CD4-positive, alpha-beta T cell treated with Interferon gamma for 1 hour (primary cell): ENCODE measurements around the gene ARFRP1.

Source experiments
- DNase-seq: peaks from one replicate; pipeline ENCODE4 v3.0.0-alpha.2; 2020

ARFRP1 gene

GRCh38 chr20:63701329-63702035 lies 6.3 kb downstream of the ARFRP1 start:
- DNase-seq, result no peak

GRCh38 chr20:63701051-63701328 lies 6.8 kb downstream of the ARFRP1 start:
- DNase-seq, result no peak

DNA sequence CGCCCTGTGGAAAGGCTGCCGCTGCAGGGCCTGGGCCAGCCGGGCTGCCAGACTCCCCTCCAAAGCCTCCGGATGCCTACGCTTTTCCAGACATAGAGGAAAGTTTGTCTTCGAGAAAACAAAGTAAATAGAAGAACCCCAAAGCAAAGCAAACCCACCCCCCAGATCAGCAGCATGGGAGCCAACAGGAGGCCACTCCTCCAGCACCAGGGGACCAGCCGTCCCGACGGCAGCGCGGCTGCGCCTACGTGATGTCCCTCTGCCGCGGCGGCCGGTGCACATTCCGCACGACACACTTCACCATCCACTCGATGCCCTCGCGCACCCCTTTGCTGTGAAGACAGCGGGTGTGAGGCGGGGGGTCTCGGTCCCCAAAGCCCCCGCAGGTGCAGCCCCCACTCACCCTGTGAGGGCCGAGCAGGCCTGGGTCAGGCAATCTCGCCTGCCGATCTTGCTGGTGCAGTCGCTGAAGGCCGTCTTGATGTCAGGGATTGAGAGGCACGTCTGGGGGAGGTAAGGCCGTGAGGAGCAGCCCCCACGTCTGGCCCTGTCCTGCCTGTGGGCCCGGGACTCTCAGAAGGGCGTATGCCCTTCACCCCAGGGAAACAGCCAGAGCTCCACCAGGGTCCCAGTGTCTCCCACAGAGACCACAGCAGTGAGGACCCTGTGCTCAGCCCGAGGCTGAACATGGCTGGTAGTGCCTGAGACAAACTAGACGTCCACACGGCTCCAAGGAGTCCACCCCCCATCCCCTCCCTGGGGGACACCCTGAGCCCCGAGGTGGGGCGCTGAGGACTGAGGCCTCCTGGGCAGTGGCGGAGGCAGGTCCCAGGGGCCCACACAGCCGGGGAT lies 7.4 kb downstream of the ARFRP1 start:
- DNase-seq, result no peak

DNA sequence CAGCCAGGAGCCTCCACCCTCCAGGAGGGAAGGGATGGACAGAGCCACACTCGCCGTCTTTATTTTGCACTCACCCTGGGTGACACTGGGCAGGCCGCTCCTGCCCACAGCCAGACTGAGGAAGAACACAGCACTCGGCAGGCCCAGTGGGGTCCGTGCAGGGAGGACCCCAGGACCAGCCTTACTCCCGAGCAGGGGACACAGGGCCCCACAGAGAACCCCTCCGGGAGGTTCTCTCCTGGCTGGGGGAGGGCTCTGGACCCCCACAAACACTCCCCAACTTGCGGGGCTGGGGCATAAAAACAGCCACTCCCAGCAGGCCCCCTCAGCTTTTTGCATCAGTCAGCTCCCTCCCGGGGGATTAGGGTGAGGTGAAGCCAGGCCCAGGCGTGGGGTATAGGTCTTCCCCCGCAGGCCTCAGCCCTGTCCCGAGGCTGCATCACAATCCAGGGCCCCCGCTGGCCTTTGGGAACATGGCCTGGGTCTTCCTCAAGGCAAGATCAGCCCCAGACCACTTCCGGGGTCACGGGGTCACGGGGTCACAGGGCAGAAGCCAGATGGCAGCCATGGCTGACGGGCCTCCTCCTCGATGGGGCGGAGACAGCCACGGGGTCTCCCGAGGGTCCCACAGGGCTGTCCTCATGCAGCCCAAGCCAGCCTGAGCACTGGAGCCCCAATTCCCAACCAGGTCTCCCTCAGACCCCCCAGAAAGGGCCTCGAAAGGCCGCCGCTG lies 8.1 kb downstream of the ARFRP1 start:
- no peak for DNase-seq

GRCh38 chr20:63698739-63699465 lies 8.9 kb downstream of the ARFRP1 start:
- DNase-seq, result no peak

- DNase-seq, result no peak
These were observed 9.8 kb downstream of the ARFRP1 start for GRCh38 chr20:63697868-63698545.

GRCh38 chr20:63697357-63697867 lies 10.4 kb downstream of the ARFRP1 start:
- DNase-seq, result no peak

DNA sequence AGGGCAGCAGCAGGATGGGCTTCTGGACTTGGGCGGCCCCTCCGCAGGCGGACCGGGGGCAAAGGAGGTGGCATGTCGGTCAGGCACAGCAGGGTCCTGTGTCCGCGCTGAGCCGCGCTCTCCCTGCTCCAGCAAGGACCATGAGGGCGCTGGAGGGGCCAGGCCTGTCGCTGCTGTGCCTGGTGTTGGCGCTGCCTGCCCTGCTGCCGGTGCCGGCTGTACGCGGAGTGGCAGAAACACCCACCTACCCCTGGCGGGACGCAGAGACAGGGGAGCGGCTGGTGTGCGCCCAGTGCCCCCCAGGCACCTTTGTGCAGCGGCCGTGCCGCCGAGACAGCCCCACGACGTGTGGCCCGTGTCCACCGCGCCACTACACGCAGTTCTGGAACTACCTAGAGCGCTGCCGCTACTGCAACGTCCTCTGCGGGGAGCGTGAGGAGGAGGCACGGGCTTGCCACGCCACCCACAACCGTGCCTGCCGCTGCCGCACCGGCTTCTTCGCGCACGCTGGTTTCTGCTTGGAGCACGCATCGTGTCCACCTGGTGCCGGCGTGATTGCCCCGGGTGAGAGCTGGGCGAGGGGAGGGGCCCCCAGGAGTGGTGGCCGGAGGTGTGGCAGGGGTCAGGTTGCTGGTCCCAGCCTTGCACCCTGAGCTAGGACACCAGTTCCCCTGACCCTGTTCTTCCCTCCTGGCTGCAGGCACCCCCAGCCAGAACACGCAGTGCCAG lies 11.0 kb downstream of the ARFRP1 start, which contains the start of gene TNFRSF6B:
TNFRSF6B (plus strand) TSS at position 25 of the 729 bp plus-strand sequence; CDS start at position 141, 116 bp downstream.
- no peak for DNase-seq

DNA sequence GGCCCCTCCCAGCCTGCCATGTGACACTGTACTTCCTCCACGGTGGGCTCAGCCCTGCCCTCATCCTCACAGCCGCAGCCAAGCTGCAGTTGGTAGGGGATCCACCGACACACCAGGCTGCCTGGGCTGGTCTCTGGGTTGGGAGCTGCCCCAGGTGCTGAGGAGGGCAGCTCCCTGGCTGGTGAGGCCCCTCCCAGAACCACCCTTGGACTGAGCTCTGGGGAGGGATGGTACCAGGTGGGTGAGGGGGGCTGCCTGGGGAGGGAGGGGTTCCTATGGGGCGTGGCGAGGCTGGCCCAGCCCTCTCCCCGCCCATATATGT lies 11.5 kb downstream of the ARFRP1 start:
- peak; percentile 46 for DNase-seq

DNA sequence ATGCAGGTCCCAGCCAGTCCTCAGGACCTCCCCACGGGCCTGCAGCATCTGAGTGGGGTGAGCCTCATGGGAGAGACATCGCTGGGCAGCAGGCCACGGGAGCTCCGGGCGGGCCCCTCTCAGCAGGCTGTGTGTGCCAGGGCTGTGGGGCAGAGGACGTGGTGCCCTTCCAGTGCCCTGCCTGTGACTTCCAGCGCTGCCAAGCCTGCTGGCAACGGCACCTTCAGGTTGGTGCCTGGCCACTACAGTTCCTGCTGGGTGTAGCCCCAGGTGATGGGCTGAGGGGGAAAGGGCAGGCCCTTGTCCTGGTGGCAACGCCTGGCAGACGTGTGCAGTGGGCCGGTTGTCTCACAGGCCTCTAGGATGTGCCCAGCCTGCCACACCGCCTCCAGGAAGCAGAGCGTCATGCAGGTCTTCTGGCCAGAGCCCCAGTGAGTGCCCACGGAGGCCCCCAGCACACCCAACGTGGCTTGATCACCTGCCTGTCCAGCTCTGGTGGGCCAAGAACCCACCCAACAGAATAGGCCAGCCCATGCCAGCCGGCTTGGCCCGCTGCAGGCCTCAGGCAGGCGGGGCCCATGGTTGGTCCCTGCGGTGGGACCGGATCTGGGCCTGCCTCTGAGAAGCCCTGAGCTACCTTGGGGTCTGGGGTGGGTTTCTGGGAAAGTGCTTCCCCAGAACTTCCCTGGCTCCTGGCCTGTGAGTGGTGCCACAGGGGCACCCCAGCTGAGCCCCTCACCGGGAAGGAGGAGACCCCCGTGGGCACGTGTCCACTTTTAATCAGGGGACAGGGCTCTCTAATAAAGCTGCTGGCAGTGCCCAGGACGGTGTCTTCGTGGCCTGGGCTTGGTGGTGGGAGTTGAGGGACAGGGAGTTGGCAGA lies 12.1 kb downstream of the ARFRP1 start:
- DNase-seq, result no peak

DNA sequence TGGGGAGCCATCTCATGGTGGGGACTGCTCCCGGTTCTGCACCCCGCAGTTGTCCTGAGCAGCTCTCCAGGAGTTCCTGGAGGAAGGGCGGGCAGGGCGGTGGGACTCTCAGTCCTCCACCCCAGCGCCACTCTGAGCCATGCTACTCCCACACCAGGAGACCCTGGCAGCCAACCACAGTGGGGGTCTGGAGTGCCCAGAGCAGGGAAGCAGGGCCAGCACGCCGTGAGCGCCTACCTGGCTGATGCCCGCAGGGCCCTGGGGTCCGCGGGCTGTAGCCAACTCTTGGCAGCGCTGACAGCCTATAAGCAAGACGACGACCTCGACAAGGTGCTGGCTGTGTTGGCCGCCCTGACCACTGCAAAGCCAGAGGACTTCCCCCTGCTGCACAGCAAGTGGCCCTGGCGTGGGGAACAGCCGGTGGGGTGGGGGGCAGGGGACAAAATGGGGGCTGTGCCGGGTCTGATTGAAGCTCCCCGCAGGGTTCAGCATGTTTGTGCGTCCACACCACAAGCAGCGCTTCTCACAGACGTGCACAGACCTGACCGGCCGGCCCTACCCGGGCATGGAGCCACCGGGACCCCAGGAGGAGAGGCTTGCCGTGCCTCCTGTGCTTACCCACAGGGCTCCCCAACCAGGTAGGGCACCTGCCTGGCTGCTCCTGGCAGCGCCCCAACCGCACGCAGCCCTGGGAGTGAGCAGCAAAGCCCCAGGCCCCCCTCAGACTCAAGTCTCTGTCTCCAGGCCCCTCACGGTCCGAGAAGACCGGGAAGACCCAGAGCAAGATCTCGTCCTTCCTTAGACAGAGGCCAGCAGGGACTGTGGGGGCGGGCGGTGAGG lies 13.0 kb downstream of the ARFRP1 start:
- DNase-seq, result no peak

DNA sequence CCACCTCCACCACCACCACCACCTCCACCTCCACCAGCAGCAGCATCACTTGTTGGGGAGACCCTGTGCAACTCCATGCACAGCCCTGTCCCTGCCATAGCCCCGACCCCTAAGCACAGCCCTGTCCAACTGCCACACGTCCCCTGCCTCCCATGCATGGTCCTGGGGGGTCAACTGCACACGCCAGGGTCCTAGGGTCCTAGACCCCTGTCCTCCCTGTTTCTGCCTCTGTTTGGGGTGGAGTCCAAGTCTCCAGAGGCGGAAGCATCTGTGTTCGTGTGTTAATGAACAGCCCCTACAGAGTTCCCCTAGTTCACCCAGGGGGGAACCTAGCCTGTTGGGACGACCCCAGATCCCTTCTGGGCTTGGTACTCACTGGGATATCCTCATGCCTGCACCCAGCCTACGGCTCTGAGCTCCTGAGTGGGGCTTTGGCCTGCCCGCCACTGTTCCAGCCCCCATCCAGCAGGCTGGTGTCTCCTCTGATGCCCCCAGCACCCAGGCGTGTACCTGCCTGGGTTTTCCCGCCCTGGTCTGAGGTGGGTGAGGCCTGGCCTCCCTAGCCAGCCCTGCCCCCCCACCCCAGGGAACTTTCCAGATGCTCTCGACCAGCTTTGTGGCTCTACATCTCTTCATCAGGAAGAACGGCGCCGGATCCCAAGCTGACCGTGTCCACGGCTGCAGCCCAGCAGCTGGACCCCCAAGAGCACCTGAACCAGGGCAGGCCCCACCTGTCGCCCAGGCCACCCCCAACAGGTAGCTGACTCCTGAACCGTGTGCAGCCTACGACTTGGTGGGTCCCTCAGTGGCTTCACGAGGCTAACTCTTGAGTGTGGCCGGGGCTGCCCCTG lies 13.8 kb downstream of the ARFRP1 start:
- no peak for DNase-seq

GRCh38 chr20:63693083-63693732 lies 14.6 kb downstream of the ARFRP1 start:
- DNase-seq, result no peak

- no peak for DNase-seq
These were observed 15.2 kb downstream of the ARFRP1 start for GRCh38 chr20:63692436-63693082.

GRCh38 chr20:63691711-63692435 lies 15.9 kb downstream of the ARFRP1 start:
- no peak for DNase-seq

DNA sequence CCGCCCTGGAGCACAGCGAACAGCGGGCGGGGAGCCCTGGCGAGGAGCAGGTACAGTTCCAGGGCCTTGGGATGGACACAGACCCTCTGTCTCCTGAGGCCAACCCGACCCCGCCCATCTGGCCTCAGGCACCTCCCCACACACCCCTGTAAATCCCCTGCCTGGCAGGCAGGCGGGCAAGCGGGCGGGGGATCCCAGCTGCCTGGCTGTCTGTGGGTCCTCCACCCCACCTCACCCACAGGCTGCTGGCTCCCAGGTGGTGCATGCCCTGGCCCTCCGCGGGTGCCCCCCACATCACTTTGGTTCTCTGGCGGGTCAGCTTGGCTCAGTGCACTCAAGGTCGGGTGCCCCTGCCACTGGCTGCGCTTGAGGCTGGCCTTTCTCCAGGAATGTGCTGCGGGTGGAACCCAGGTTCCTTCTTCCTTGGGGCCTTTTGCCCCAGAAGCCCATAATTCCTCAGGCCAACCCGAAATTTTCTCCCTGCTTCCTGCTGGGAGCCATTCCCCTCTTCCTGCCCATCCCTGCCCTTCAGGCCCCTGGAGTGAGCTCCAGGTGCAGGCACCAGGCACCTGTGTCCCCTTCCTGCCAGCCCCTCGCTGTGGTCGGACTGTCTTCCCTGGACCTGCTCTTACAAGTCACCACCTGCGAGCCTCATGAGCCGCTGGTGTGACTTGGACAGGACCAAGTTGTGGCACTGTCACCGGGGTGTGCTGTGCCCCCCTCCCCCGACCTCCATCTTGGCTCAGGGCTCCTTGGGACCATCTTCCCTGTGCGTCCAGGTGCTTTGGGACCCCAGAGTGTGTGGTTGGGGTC lies 16.7 kb downstream of the ARFRP1 start:
- no peak for DNase-seq
